Stimulated activated naive CD4-positive, alpha-beta T cell (primary cell): Measurements from ENCODE around the gene C19orf12.

Experiments used
- DNase-seq, 6 experiments: peaks; one replicate each; lab custom pipeline; 2025; lab: John Stamatoyannopoulos, UW

The C19orf12 gene

DNA sequence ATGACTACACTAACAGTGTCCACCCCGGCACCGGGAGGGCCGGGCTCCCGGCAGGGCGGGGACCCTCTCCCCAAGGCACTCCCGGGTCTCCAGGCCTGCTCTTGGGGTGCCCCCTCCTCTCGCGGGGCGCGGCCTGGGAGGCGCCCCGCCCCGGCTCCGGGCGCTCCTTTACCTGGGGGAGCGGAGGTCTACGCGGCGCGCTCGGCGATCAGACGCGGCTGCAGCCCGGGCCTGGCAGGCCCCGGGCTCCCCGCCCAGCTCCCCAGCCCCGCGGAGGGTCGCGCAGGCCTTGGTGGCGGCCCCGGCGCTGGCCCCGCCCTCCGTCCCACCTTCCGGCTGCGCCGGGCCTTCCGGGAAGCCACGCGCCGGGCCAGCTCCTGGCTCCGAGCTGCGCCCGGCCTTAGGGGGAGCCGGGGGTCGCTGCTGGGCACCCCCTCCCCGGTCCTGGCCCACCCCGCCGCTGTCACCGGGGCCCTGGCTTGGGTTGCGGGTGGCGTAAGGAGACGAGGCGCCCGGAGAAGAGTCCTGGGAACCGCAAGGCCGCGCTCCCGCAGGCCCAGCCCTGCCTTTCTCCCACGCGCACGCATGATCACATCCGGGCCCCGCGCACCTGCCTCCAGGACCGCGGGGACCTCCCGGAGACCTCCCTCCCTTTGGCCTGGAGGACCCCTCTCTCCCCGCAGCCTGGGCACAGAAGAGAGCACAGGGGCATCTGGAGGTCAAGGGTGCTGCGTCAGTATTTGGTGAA, at the start of gene C19orf12:
TSS of gene C19orf12 (minus strand) at position 309 of the 748 bp plus-strand sequence. CDS start 6,848 bp downstream, outside the sequence.
- DNase-seq, result peak in 5 of 6 experiments; percentile 48 to 87 (median 68)

DNA sequence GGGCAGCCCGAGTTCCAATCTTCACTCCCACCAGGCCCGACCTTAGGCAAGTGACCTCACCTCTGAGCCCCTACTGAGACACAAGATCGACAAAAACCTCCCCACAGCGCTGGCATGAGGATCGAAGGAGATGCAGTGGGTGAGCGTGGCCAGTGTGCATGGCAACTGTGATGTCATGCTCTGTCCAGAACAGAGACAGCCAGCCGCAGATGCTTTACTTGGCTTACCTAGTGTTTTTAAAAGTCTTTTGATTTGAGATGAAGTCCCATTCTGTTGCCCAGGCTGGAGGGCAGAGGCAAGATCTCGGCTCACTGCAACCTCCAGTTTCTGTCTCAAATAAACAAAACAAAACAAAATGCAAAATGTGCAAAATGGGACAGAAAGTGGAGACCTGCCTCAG, 49.3 kb upstream of the C19orf12 start:
- DNase-seq, result no peak

DNA sequence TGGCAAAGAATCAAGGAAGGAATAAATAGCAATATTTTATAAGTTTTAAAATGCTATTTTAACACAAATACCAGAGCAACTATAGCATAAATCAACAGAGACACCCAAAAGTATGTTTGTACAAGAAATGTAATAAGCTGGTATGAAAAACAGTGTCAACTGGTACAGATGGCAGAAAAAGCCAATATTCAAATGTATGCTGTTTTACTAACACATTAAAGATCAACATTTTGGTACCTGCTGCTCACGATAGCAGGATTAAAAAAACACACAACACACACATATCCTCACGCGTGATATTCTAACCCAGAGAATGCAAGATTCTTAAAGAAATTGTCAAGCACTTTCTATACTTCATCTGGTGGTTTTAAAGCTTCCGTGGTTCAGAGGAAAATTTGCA, 48.1 kb upstream of the C19orf12 start:
- no peak for DNase-seq

DNA sequence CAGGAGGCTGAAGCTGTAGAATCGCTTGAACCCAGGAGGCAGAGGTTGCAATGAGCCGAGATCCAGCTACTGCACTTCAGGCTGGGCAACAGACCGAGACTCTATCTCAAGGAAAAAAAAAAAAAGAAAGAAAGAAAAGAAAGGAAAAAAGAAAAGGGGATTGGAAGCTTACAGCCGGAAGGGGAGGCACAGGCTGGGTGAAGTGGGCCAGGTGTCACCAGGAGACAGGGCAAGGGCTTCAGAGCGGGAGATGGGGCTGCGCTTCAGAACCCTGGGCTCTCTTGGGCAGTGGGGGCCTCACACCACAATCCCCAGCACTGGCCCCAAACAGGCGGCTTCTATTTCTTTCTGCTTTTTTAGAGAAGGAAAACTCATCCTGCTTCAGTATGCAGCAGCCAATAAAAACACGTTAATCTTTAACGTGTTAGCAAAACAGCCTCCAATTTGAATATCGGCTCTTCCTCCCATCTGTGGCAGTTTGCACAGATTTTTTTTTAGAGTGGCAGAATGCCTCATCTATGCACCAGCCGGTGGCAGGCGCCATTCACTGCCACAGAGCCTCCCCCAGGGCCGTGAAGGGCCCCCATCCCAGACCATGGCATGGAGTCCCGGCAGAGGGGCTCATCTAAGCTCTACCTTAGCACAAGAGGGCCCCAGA, 46.6 kb upstream of the C19orf12 start:
- DNase-seq, result no peak

DNA sequence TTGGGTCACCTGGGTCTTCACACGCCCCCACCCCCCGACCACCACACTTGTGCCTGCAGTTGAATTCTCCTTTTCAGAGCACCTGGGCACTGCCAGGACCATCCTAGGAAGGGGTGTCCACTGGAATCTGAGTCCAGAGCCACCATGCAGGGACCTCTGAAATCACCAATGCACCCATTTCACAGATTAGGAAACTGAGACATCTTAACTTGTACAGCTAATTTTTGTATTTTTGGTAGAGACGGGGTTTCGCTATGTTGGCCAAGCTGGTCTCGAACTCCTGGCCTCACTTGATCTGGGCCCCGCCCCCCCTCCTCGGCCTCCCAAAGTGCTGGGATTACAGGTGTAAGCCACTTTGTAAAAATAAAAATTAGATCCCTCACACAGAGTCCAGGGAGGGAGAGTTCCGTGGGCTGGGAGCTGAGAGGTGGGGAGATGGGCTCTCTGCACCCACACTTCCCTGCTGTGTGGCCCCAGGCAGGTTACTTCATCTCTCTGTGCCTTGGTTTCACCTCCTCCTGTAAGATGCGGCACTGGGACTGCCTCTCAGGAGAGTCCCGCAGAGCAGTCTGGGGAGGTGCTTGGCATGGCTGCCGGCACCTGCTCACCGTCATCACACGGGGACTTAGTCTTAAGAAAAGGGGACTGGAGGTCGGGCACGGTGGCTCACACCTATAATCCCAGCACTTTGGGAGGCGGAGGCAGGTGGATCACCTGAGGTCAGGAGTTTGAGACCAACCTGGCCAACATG, 45.9 kb upstream of the C19orf12 start:
- DNase-seq, result no peak

DNA sequence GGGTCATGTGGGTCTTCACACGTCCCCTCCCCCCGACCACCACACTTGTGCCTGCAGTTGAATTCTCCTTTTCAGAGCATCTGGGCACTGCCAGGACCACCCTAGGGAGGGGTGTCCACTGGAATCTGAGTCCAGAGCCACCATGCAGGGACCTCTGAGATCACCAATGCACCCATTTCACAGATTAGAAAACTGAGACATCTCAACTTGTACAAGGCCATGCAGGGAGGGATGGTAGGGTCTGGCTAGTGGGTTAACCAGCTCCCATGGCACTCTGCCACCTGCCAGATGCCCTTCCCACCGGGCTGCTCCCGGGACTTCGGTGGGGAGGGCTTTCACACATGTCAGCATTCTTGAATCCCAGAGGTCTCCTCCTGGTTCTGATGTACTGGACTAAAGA, 44.3 kb upstream of the C19orf12 start:
- no peak for DNase-seq

DNA sequence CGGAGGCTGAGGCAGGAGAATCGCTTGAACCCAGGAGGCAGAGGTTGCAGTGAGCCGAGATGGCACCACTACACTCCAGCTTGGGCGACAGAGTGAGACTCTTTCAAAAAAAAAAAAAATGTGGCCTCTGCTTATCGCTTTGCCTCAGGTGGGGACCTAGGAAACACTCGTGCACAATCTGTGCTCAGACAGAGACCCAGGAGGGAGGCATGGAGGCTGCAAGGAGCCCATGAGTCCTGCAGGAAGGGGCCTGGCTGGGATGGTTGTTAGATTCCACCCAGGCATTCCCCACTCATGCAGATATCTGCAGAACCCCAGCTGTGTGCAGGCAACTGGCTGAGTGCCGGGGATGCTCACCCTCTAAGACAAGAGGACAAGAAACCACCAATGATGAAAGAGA, 43.8 kb upstream of the C19orf12 start:
- no peak for DNase-seq

DNA sequence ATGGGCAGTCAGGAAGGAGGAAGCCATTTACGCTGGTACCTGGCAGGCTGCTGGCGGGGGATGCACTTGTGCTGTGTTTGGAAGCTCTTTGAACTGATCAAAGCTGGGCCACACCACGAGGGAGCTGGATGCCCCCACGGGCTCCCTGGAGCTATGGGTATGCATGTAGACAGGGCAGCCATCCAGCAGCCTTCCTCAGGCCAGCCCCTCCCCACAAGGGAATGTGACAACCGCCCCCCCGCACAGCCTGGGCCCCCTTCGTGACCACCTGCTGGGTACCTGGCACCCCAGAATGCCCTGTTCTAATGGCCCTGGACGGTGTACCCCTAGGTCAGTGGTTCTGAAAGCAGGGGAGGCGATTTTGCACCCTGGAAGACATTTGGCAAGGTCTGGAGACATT, 42.5 kb upstream of the C19orf12 start:
- DNase-seq, result no peak

DNA sequence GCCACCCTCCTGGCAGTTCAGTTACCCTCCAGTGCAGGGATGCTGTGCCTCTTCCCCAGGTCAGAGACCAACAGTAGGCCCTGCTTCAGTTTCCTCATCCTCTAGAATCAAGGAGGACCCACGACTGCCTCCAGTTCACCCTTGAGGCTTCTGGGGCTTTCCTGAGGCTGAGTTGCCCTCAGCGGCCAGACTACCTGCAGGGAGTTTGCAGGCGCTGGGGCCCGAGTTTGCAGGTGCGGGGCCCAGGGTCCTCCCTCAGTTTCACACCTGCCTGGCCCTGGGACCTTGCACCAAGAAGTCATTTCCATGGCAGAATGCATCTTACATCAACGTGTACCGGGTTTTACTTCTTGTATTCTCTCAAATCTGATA, 38.9 kb upstream of the C19orf12 start:
- DNase-seq, result no peak

DNA sequence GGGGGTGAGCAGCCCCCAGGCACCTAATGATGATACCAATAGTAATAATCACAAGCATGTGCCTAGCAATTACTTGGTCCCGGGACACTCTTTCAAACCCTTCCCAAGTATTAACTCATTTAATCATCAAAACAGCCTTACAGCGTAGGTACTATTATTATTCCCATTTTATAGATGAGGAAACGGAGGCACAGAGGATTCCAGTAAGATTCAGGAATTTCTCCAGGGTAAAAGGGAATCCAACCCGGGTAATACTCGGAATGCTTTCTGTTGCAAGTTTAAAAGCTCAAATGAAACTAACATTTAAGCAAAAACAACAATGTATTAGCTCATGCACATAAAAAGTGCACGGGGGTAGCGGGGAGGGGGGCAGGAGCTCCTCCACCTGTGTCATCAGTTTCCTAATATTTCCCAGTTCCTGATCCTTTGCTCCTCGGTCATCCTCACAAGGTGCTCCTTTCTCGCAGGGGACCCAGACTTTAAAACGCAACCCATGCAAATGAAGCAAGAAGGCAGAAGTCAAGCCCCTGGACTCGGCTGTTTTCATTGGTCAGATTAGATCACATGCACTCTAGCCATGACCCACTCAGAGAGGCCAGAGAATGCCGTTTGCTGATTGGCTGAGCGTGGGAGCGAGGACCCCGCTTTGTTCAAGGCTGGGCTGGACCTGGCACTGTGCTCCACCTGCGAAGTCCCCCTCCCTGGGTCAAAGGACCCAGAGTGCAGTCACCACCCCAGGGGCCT, 38.3 kb upstream of the C19orf12 start:
- DNase-seq, result no peak

DNA sequence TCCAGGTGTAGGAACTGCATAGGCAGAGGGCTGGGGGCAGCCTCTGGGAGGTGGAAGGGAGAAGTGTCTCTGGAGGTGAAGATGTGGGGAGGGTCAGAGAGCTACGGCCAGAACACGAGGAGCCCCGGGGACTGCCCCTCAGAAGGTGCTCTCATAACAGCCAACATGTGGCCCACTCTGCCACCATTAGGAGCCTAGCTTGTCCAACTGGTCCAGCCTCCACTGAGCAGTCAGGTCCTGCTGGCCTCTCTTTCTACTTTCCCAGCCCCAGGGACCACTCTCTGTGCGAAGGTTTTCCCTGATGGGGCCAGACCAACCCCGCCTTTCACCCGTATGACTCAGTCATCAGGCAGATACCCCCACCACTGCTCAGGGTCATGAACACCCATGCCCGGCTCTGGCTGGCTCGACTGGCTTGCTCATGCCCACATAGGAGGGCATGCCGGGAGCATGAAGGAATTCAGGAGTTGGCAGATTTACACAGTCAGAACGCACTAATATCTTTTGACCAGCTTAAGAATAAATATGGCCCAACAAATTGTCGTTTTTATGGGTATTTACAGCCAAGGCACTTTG, 37.5 kb upstream of the C19orf12 start:
- DNase-seq, result no peak

DNA sequence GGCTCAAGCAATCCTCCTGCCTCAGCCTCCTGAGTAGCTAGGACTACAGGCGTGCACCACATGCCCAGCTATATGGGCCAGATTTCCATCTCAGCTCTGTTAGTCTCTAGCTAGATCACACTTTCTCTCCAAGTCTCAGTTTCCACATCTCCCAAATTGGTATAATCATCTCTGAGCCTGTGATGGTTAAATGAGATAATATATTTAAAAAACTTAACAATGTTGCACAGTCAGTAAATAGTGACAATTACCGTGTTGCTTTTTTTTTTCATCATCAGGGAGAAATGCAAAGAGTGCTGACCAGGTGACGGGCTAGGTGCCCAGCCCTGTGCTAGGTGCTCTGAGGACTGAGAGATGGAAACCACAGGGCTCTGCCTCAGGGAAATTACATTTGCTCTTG, 36.9 kb upstream of the C19orf12 start:
- no peak for DNase-seq

DNA sequence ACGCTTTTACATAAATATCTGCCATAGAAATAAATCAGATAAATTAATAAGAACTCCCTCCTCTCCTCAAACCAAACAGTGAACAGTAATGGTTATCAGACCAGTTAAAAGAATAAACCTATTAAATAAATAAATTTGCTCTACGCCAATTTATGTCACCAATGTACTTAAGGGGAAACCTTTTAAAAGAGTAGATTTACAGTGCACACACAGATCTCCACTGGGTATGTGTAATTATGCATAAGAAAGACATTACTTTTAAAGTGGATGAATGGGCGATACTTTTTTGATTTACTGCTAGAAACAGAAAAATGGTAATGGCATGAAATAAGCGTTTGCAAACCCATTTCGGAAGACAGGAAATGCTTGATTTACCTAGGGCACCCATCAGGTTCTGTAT, 34.9 kb upstream of the C19orf12 start:
- DNase-seq, result no peak

DNA sequence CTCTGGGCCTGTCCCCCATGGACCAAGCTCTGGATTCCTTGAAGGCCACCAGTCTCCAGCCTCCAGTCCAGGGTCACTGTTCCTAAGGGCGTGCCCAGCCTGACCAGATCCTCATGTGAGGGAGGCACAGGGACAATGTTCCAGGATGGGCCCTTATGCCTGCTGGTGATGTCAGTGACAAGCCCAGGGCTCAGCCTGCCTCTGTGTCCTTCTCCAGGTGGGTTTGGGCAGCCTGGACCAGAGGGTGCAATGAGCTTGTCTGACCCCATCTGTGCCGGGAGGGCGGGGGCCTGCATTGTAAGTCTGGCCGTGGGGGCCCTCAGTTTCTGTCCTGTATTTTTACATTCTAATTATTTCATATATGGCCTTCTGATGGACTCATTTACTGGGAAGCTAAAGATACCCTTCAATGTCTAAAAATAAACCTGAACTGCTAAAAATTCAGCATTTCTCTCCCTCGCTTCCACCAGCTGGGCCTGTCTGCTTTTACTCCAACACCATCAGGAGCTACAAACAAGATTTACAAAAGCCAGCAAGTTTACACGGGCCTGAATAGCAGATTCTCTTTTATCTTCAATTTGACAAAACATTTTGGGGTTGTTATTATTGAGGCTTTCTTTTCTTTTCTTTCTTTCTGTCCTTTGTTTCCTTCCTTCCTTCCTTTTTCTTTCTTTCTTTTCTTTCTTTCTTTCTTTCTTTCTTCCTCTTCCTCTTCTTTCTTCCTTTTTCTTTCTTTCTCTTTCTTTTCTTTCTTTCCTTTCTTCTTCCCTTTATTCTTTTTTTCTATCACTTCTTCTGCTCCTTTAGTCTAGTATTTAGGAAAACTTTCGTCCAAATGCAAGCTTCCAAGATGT, 34.2 kb upstream of the C19orf12 start:
- DNase-seq, result no peak

DNA sequence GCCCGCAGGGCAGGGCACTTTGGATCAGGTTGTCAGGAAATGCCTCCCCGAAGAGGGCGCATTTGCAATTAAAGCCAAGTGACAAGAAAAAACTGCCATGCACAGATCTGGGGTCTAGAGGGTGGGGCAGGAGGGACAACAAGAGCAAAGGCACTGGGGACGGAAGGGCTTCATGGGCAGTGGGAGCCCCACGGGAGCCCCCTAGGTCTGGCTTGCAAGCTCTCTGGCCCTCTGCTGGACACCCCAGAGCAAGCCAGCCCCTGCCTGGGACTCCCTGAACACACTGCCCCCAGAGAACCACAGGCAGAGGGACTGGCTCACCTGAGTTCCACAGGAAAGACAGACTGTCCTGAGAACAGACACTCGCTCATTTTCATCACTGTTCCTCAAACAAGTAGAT, 30.2 kb upstream of the C19orf12 start:
- DNase-seq, result no peak

DNA sequence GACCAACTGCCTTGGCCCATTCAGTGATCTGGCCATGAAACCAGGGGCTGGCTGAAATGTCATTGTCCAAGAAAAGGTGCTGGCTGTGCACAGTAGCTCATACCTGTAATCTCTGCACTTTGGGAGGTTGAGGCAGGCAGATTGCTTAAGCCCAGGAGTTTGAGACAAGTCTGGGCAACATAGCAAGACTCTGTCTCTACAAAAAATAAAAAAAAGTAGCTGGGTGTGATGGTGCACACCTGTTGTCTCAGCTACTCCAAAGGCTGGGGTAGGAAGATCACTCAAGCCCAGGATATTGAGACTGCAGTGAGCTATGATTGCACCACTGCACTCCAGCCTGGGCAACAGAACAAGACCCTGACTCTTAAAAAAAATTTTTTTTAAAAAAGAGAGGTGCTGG, 28.6 kb upstream of the C19orf12 start:
- DNase-seq, result no peak

DNA sequence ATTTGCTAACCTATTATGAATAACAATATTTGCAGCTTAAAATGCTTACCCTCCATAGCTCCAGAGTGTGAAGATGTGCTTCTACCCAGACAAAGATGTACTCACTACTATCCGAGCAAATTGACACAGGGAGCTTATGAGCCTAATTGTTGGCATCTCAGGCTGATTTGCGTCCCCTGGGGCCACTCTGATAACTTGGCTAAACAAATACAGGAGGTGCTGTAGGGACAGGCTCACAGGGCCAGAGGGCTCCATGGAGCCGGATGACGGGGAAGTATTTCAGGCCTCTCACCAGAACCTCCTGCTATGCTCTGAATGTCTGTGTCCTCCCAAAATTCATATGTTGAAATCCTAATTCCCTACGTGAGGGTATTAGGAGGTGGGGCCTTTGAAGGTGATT, 26.7 kb upstream of the C19orf12 start:
- DNase-seq, result no peak

DNA sequence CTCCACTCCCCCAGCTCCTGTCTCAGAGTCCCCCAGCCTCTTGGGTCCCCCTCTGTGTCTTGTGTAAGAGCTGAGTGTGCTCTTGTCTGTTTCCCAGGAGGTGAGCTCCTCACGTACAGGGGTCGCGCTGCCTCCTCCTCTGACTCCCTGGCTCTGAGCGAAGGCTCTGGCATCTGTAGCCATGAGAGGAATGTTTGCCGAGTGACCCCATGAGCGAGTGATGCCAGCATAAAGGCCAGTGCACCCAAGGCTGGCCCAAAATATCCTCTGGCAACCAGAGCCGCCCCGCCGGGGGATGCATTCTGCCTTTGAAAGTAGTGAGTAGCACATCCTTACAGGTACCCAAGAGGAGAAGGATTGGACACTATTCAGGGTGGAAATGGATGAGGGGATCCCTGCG, 26.2 kb upstream of the C19orf12 start:
- no peak for DNase-seq

DNA sequence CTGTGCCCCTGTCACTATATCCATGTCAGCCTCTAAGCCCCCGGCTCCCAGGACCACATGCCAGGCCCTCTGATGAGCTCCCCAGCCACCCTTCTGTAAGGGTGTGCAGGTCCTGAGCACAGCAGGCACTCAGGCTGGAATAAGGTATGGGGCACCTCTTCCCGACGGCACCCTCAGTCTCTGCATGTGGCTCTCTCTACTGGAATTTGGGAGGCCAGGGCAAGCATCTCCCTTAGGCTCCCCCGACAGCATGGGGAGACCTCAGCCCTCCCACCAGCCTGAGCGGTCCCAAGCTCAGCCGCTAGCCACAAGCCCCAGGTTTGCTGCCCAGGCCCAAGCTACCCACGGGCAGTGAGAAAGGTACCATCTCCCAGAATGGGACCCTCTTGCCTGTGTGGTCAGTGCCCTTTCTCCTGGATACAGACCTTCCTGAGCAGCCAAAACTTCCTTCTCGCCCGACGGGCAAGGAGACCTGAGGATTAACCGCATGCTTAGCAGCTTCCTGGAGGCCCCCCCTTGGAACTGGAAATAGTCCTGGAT, 22.5 kb upstream of the C19orf12 start:
- DNase-seq, result no peak

DNA sequence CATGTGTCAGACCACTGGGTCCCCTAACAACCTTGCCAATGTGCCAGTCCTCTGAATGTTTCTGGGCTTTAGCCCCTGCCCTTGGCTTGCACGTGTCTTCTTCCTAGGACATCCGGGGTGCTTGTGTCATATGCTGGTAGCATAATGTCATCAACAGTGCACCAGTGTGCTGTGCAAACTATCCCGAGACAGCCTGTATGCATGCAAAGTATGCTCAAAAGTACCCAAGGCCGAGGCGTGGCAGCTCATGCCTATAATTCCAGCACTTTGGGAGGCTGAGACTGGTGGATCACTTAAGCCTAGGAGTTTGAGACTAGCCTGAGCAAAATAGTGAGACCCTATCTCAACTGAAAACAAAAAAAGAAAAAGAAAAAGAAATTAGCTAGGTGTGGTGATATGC, 20.8 kb upstream of the C19orf12 start:
- no peak for DNase-seq

DNA sequence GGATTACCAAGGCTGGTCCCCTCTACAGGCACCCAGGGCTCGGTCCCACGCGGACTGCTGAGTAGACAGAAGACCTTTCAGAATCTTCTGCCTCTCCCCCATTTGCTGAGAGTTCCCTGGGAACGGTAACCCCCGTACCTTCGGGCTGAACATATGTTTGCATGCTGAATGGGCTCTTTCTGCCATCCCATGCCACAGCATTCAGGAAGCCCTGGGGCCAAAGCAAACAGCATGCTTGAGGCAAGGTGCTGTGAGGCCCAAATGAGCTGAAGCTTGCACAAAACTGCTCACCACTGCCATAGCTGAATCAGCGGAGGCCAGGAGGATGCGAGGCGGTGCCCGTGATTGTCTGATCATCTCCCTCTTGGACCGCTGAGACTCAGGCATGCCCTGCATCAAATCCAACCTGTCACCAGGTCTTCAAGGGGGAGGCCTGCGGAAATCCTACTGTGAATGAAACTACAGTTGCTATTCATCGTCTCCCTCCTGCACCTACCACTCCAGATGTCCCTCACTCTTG, 16.3 kb upstream of the C19orf12 start:
- no peak for DNase-seq
